ENCODE data around the gene FBXW11. TPM values are rescaled to one million over a fixed set of nuclear protein-coding genes. Genes with fewer than 3 reads are reported as not detected.

The FBXW11 gene
- polyA plus RNA-seq, 2 of the 4 experiments (the other 2 are of a cell fraction): 39.3 to 80.2 TPM

DNA sequence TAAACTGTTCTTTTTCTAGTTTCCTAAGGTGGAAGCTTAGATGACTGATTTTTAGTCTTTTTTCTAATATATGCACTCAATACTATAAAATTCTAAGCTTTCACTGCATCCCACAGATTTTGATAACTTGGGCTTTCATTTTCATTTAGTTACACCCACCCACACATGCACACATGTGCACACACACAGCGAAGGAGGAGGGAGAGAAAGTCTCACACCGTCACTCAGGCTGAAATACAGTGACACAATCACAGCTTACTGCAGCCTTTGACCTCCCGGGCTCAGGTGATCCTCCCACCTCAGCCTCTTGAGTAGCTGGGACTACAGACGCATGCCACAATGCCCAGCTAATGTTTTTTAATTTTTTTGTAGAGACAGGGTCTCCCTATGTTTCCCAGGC, 124.3 kb downstream of the FBXW11 start:
- ChIA-PET POLR2A (no interaction called here), CTCF (interaction anchor here (0.9 to 1.8 kb wide), 7 partner anchors 10 to 463 kb away, joined by 3 to 13 read pairs (median 4); partner anchors contain the start of gene FGF18)
- DNase-seq (ENCODE audit: low read depth in 1 of 2, low spot score in 1 of 2) (no peak), FAIRE-seq (no peak), ATAC-seq (no peak)
- 92% methylated on average over 4 of the region's 4 CpGs for whole genome bisulfite sequencing (ENCODE audit: missing lambda C conversion rate)
- H3K4me1 ChIP-seq: no peaks in the 10 kb centered on the region
- H3K9me3 ChIP-seq: no peaks in the 10 kb centered on the region
- H3K4me2 ChIP-seq: no peak overlapping the region
- H3K4me3 ChIP-seq: no peak overlapping the region
- TF ChIP-seq BHLHE40 (IDR thresholded peaks at IDR 0.05; ENCODE audit: low read depth, low read length) (no peak), HOXA7 (CRISPR knock-in tag; IDR thresholded peaks at IDR 0.05) (no peak), RCOR1 (IDR thresholded peaks at IDR 0.05; ENCODE audit: low read depth, low read length) (no peak), RFX5 (IDR thresholded peaks at IDR 0.05) (no peak), MAFK (IDR thresholded peaks at IDR 0.05; ENCODE audit: partially characterized antibody) (no peak), HOXB5 (CRISPR knock-in tag; IDR thresholded peaks at IDR 0.05) (no peak), ZNF302 (CRISPR knock-in tag; IDR thresholded peaks at IDR 0.05) (no peak), JUN (IDR thresholded peaks at IDR 0.05) (no peak), KDM5A (IDR thresholded peaks at IDR 0.05) (no peak), ESRRA (IDR thresholded peaks at IDR 0.05; ENCODE audit: borderline replicate concordance, low read length) (no peak), FOSL2 (IDR thresholded peaks at IDR 0.05) (no peak), FOSL2 (CRISPR knock-in tag; IDR thresholded peaks at IDR 0.05) (no peak), PBX3 (IDR thresholded peaks at IDR 0.05) (no peak), JUNB (IDR thresholded peaks at IDR 0.05) (no peak), NPAS2 (CRISPR knock-in tag; IDR thresholded peaks at IDR 0.05; ENCODE audit: borderline replicate concordance) (no peak), TP53 (CRISPR knock-in tag; IDR thresholded peaks at IDR 0.05) (no peak)
- TF ChIP-seq, protein P1, sequence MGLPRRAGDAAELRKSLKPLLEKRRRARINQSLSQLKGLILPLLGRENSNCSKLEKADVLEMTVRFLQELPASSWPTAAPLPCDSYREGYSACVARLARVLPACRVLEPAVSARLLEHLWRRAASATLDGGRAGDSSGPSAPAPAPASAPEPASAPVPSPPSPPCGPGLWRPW (IDR thresholded peaks at IDR 0.05): no peak
- H3K27ac ChIP-seq: no peak overlapping the region

- TF ChIP-seq REST (IDR thresholded peaks at IDR 0.05): no peak
- TF ChIP-seq RCOR1 (IDR thresholded peaks at IDR 0.05; ENCODE audit: low read depth, low read length): no peak
- no peak for TF ChIP-seq MYC (IDR thresholded peaks at IDR 0.05; ENCODE audit: borderline replicate concordance, low read length)
- no peak for TF ChIP-seq EHF (CRISPR knock-in tag; IDR thresholded peaks at IDR 0.05)
- TF ChIP-seq HDAC2 (IDR thresholded peaks at IDR 0.05): no peak
- no peak for TF ChIP-seq FOXS1 (CRISPR knock-in tag; IDR thresholded peaks at IDR 0.05)
- no peak for TF ChIP-seq JUN (IDR thresholded peaks at IDR 0.05)
- TF ChIP-seq PBX3 (IDR thresholded peaks at IDR 0.05): no peak
- TF ChIP-seq NFE2L2 (conservative IDR thresholded peaks at IDR 0.05; ENCODE audit: low read length): no peak
- no peak for TF ChIP-seq RNF2 (IDR thresholded peaks at IDR 0.05; ENCODE audit: borderline replicate concordance, low read depth)
- TF ChIP-seq CTCF (IDR thresholded peaks at IDR 0.05): no peak
- TF ChIP-seq BCL3 (IDR thresholded peaks at IDR 0.05): no peak
- TF ChIP-seq NR3C1 (IDR thresholded peaks at IDR 0.05): no peak
- TF ChIP-seq, protein P2, sequence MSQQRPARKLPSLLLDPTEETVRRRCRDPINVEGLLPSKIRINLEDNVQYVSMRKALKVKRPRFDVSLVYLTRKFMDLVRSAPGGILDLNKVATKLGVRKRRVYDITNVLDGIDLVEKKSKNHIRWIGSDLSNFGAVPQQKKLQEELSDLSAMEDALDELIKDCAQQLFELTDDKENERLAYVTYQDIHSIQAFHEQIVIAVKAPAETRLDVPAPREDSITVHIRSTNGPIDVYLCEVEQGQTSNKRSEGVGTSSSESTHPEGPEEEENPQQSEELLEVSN (IDR thresholded peaks at IDR 0.05; ENCODE audit: borderline replicate concordance, low read depth): no peak
- 91% methylated on average over 2 of the region's 2 CpGs for WGBS (ENCODE audit: missing lambda C conversion rate)
- no peaks in the 10 kb centered on the region for H3K9me3 ChIP-seq
- H3K4me3 ChIP-seq: no peak overlapping the region
- POLR2A ChIA-PET: no interaction called here
- H3K27ac ChIP-seq: no peak overlapping the region
- DNase-seq (ENCODE audit: low read depth in 1 of 2, low spot score in 1 of 2) (no peak), FAIRE-seq (no peak), ATAC-seq (no peak)
- H3K4me1 ChIP-seq: no peaks in the 10 kb centered on the region
- CTCF ChIA-PET: interaction anchor here (1.4 to 2.8 kb wide), 2 partner anchors 11 to 38 kb away, joined by 3 to 10 read pairs; no protein-coding TSS in a partner anchor
- H3K4me2 ChIP-seq: no peak overlapping the region
Observed at GRCh38 chr5:171874234-171874633, 132.2 kb downstream of the FBXW11 start.
